A673 (cell line): ENCODE data around the gene C15orf62.

Experiments used
- EZH2 ChIP-seq: fragments of 200-600 bp; sonication (generic); IDR thresholded peaks from 2 replicates; pipeline ENCODE4 v1.6.1; 2017; ENCODE audit warnings: borderline replicate concordance, low read depth, mild to moderate bottlenecking, mixed read lengths, antibody characterized with exemption, low read length; ENCODE audit not compliant: poor library complexity, severe bottlenecking
- TF ChIP-seq, protein P1 (sequence below): fragments of 300-800, 200-600 bp; sonication (generic); conservative IDR thresholded peaks from 2 replicates; pipeline ENCODE4 v1.5.1; 2017; ENCODE audit warnings: low read depth, mild to moderate bottlenecking, antibody characterized with exemption, low read length, moderate library complexity, mixed read lengths

GRCh38 chr15:40722354-40722753 lies 47.4 kb upstream of the C15orf62 start:
- TF ChIP-seq, protein P1, sequence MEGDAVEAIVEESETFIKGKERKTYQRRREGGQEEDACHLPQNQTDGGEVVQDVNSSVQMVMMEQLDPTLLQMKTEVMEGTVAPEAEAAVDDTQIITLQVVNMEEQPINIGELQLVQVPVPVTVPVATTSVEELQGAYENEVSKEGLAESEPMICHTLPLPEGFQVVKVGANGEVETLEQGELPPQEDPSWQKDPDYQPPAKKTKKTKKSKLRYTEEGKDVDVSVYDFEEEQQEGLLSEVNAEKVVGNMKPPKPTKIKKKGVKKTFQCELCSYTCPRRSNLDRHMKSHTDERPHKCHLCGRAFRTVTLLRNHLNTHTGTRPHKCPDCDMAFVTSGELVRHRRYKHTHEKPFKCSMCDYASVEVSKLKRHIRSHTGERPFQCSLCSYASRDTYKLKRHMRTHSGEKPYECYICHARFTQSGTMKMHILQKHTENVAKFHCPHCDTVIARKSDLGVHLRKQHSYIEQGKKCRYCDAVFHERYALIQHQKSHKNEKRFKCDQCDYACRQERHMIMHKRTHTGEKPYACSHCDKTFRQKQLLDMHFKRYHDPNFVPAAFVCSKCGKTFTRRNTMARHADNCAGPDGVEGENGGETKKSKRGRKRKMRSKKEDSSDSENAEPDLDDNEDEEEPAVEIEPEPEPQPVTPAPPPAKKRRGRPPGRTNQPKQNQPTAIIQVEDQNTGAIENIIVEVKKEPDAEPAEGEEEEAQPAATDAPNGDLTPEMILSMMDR: no peak
- no peak for TF ChIP-seq EZH2
